ENCODE measurements around the gene ZSWIM6.

- TF ChIP-seq, protein P1, sequence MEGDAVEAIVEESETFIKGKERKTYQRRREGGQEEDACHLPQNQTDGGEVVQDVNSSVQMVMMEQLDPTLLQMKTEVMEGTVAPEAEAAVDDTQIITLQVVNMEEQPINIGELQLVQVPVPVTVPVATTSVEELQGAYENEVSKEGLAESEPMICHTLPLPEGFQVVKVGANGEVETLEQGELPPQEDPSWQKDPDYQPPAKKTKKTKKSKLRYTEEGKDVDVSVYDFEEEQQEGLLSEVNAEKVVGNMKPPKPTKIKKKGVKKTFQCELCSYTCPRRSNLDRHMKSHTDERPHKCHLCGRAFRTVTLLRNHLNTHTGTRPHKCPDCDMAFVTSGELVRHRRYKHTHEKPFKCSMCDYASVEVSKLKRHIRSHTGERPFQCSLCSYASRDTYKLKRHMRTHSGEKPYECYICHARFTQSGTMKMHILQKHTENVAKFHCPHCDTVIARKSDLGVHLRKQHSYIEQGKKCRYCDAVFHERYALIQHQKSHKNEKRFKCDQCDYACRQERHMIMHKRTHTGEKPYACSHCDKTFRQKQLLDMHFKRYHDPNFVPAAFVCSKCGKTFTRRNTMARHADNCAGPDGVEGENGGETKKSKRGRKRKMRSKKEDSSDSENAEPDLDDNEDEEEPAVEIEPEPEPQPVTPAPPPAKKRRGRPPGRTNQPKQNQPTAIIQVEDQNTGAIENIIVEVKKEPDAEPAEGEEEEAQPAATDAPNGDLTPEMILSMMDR (IDR thresholded peaks at IDR 0.05; ENCODE audit: low read length) = no peak
- TF ChIP-seq EZH2 (optimal IDR thresholded peaks at IDR 0.05; ENCODE audit: low read depth, low read length) = no peak
Measured at GRCh38 chr5:61575103-61575502, 243.0 kb downstream of the ZSWIM6 start.
